Esophagus (tissue), 2 donors: Measurements from ENCODE around the gene ONECUT1. TPM values are rescaled to one million over a fixed set of nuclear protein-coding genes. Genes with fewer than 3 reads are reported as not detected.

Source experiments
- H3K27ac ChIP-seq, 2 donors: one replicate each; pipeline ENCODE4 v1.5.1; 2013; ENCODE audit warnings: low read depth in 2 of 2, mild to moderate bottlenecking in 2 of 2, inconsistent platforms in 1 of 2, low read length in 1 of 2, moderate library complexity in 1 of 2
- H3K27me3 ChIP-seq, 2 donors: one replicate each; pipeline ENCODE4 v1.6.1; 2013; ENCODE audit warnings: low read length in 2 of 2, control low read depth in 1 of 2, mild to moderate bottlenecking in 1 of 2; ENCODE audit not compliant: insufficient read depth in 2 of 2, control insufficient read depth in 1 of 2
- H3K36me3 ChIP-seq, 2 donors: one replicate each; pipeline ENCODE4 v1.6.1; 2013; ENCODE audit warnings: low read length in 1 of 2; ENCODE audit not compliant: control insufficient read depth in 2 of 2, insufficient read depth in 2 of 2
- H3K4me1 ChIP-seq, 2 donors: one replicate each; pipeline ENCODE4 v1.6.1; 2013; ENCODE audit warnings: low read length in 1 of 2; ENCODE audit not compliant: control insufficient read depth in 2 of 2, insufficient read depth in 2 of 2
- H3K4me3 ChIP-seq, 2 donors: one replicate each; pipeline ENCODE4 v1.5.1; 2013; ENCODE audit warnings: low read length in 2 of 2, mild to moderate bottlenecking in 2 of 2, low read depth in 1 of 2, moderate library complexity in 1 of 2
- H3K9me3 ChIP-seq, 2 donors: one replicate each; pipeline ENCODE4 v1.6.1; 2013; ENCODE audit warnings: mild to moderate bottlenecking in 2 of 2, low read depth in 1 of 2, low read length in 1 of 2, moderate library complexity in 1 of 2; ENCODE audit not compliant: control insufficient read depth in 2 of 2, insufficient read depth in 1 of 2
- whole genome bisulfite sequencing, 2 donors: extraction: QIAGEN DNeasy Blood & Tissue Kit; methylation state at CpG; one replicate each; pipeline ENCODE4 v1.1.7; 2013; 5-methylcytosine and 5-hydroxymethylcytosine counted together
- polyA plus RNA-seq, 2 donors: library from polyadenylated mRNA; stranded (reverse); fragments of 200-250 nt; gene quantifications; one replicate each; pipeline ENCODE4 v1.2.3, GENCODE V29; 2013
- donor health status: healthy with polysubstance abuse.
- donor health status: Bipolar disorder and iron deficiency.

Gene ONECUT1
- polyA plus RNA-seq, 2 donors, result not detected

- WGBS, 2 donors, result 3 to 4% methylated on average over 55 to 57 of the region's 57 CpGs
Observed at GRCh38 chr15:52783929-52784798, 6.0 kb downstream of the ONECUT1 start.

GRCh38 chr15:52783191-52783829 is 6.8 kb downstream of the ONECUT1 start:
- Histone ChIP-seq H3K36me3 (no peaks in the 10 kb centered on the region), H3K27ac (no peak overlapping the region), H3K4me1 (peaks cover 0 to 4% of the 10 kb centered on the region in 2 donors), H3K9me3 (no peaks in the 10 kb centered on the region), H3K4me3 (no peak overlapping the region), H3K27me3 (peaks cover 21 to 35% of the 10 kb centered on the region in 2 donors)
- WGBS, 2 donors, result 12 to 15% methylated on average over 34 of the region's 34 CpGs

More at GRCh38 chr15:52783929-52784798, 6.0 kb downstream of the ONECUT1 start:
- peaks cover 0 to under 1% of the 10 kb centered on the region in 2 donors for H3K9me3 ChIP-seq
- H3K27me3 ChIP-seq, result peaks cover 26 to 39% of the 10 kb centered on the region in 2 donors
- H3K4me3 ChIP-seq, result no peak overlapping the region
- H3K36me3 ChIP-seq, result no peaks in the 10 kb centered on the region
- peaks cover 3 to 9% of the 10 kb centered on the region in 2 donors for H3K4me1 ChIP-seq
- no peak overlapping the region for H3K27ac ChIP-seq

- H3K9me3 ChIP-seq, result no peaks in the 10 kb centered on the region
- 44 to 46% methylated on average over 1 of the region's 1 CpG for WGBS, 2 donors
- H3K4me1 ChIP-seq, result peaks cover 0 to 3% of the 10 kb centered on the region in 2 donors
- no peaks in the 10 kb centered on the region for H3K36me3 ChIP-seq
- no peak overlapping the region for H3K4me3 ChIP-seq
- no peak overlapping the region for H3K27ac ChIP-seq
- H3K27me3 ChIP-seq, result peaks cover 16 to 29% of the 10 kb centered on the region in 2 donors
Observed at GRCh38 chr15:52782514-52782913, 7.6 kb downstream of the ONECUT1 start.

- no peak overlapping the region for H3K27ac ChIP-seq
- H3K9me3 ChIP-seq, result no peaks in the 10 kb centered on the region
- peaks cover 7 to 13% of the 10 kb centered on the region in 2 donors for H3K27me3 ChIP-seq
- WGBS, 2 donors, result 3 to 4% methylated on average over 18 of the region's 18 CpGs
- no peaks in the 10 kb centered on the region for H3K4me1 ChIP-seq
- no peak overlapping the region for H3K4me3 ChIP-seq
- H3K36me3 ChIP-seq, result no peaks in the 10 kb centered on the region
Observed at GRCh38 chr15:52780172-52780980, 9.8 kb downstream of the ONECUT1 start.

- no peak overlapping the region for H3K4me3 ChIP-seq
- no peaks in the 10 kb centered on the region for H3K4me1 ChIP-seq
- no peaks in the 10 kb centered on the region for H3K36me3 ChIP-seq
- 40 to 42% methylated on average over 1 of the region's 1 CpG for WGBS, 2 donors
- H3K27me3 ChIP-seq, result peaks cover 4 to 7% of the 10 kb centered on the region in 2 donors
- no peak overlapping the region for H3K27ac ChIP-seq
- no peaks in the 10 kb centered on the region for H3K9me3 ChIP-seq
Observed at GRCh38 chr15:52778457-52778856, 11.7 kb downstream of the ONECUT1 start.

GRCh38 chr15:52772766-52773165 is 17.4 kb downstream of the ONECUT1 start:
- Histone ChIP-seq H3K4me1 (no peaks in the 10 kb centered on the region), H3K9me3 (no peaks in the 10 kb centered on the region), H3K4me3 (no peak overlapping the region), H3K27me3 (peaks cover 0 to 2% of the 10 kb centered on the region in 2 donors), H3K27ac (no peak overlapping the region), H3K36me3 (no peaks in the 10 kb centered on the region)
- 33 to 44% methylated on average over 5 of the region's 5 CpGs for WGBS, 2 donors

- WGBS, 2 donors, result 67 to 68% methylated on average over 3 of the region's 3 CpGs
- Histone ChIP-seq H3K4me3 (no peak overlapping the region), H3K9me3 (no peaks in the 10 kb centered on the region), H3K4me1 (no peaks in the 10 kb centered on the region), H3K36me3 (no peaks in the 10 kb centered on the region), H3K27ac (no peak overlapping the region), H3K27me3 (no peaks in the 10 kb centered on the region)
Observed at GRCh38 chr15:52765785-52766184, 24.4 kb downstream of the ONECUT1 start.

- Histone ChIP-seq H3K9me3 (no peaks in the 10 kb centered on the region), H3K27me3 (no peaks in the 10 kb centered on the region)
Observed at GRCh38 chr15:52764731-52765130, 25.4 kb downstream of the ONECUT1 start.

GRCh38 chr15:52762621-52763020 is 27.5 kb downstream of the ONECUT1 start:
- no peaks in the 10 kb centered on the region for H3K9me3 ChIP-seq
- H3K36me3 ChIP-seq, result no peaks in the 10 kb centered on the region
- H3K27ac ChIP-seq, result no peak overlapping the region
- H3K4me1 ChIP-seq, result no peaks in the 10 kb centered on the region
- H3K27me3 ChIP-seq, result peaks cover 0 to 5% of the 10 kb centered on the region in 2 donors
- 77 to 78% methylated on average over 5 of the region's 5 CpGs for WGBS, 2 donors
- no peak overlapping the region for H3K4me3 ChIP-seq

More at GRCh38 chr15:52764731-52765130, 25.4 kb downstream of the ONECUT1 start:
- Histone ChIP-seq H3K4me3 (no peak overlapping the region), H3K36me3 (no peaks in the 10 kb centered on the region), H3K27ac (no peak overlapping the region), H3K4me1 (no peaks in the 10 kb centered on the region)
- WGBS, 2 donors, result 80 to 88% methylated on average over 5 of the region's 5 CpGs
